SK-N-SH (cell line): ENCODE measurements around the gene MECP2.
"Not testable (repeated sequence)": the region's sequence is repeated elsewhere in the genome, so short reads cannot be mapped to it uniquely, and the experiment has no call there.

Experiments used
- CTCF ChIP-seq: fragments of 200-600 bp; sonication (generic); IDR thresholded peaks from 2 replicates; pipeline ENCODE4 v1.6.1; 2017; ENCODE audit warnings: antibody characterized with exemption, mild to moderate bottlenecking, moderate library complexity
- EZH2phosphoT487 ChIP-seq: fragments of 200-600 bp; sonication (generic); IDR thresholded peaks from 2 replicates; pipeline ENCODE4 v1.6.1; 2017; ENCODE audit warnings: low read depth, mixed run types, mild to moderate bottlenecking, antibody characterized with exemption, moderate library complexity, borderline replicate concordance
- FOSL2 ChIP-seq: IDR thresholded peaks from 2 replicates; pipeline ENCODE4 v1.4.0; 2012; ENCODE audit warnings: low read depth, mild to moderate bottlenecking, moderate library complexity, borderline replicate concordance
- GATA2 ChIP-seq: sonication (generic); formaldehyde crosslinking; IDR thresholded peaks from 2 replicates; pipeline ENCODE4 v1.5.0; 2020; ENCODE audit warnings: mild to moderate bottlenecking, missing genetic modification reagents
- MAX ChIP-seq: IDR thresholded peaks from 2 replicates; pipeline ENCODE4 v1.4.0; 2012; ENCODE audit warnings: low read depth
- MXI1 ChIP-seq: IDR thresholded peaks from 2 replicates; pipeline ENCODE4 v1.6.1; 2012; ENCODE audit warnings: mild to moderate bottlenecking, low read depth, low read length, improper control_type of control experiment
- POLR2AphosphoS5 ChIP-seq: IDR thresholded peaks from 2 replicates; pipeline ENCODE4 v1.6.1; 2012; ENCODE audit warnings: low read depth, low read length
- RAD21 ChIP-seq: IDR thresholded peaks from 2 replicates; pipeline ENCODE4 v1.6.1; 2012; ENCODE audit warnings: mild to moderate bottlenecking, low read length
- TAF1 ChIP-seq: IDR thresholded peaks from 2 replicates; pipeline ENCODE4 v1.6.1; 2012; ENCODE audit warnings: low read depth, mild to moderate bottlenecking, low read length, moderate library complexity, borderline replicate concordance
- TEAD4 ChIP-seq: IDR thresholded peaks from 2 replicates; pipeline ENCODE4 v1.4.0; 2012; ENCODE audit warnings: mild to moderate bottlenecking, borderline replicate concordance; ENCODE audit not compliant: insufficient read depth

- TF ChIP-seq TEAD4, TAF1, MAX, RAD21, FOSL2, EZH2phosphoT487, CTCF, GATA2, MXI1, POLR2AphosphoS5: not testable (repeated sequence)
These were observed 117.1 kb downstream of the MECP2 start for GRCh38 chrX:153980394-153980793.
